Gastroesophageal sphincter (tissue), 3 donors: ENCODE data around the gene C1orf35.

Experiments used
- CTCF ChIP-seq, 4 experiments: fragments of 200-600 bp in 2 of 4; fragments of 450-650 bp in 2 of 4; sonication (generic) in 1 of 4; IDR thresholded peaks; one replicate each; pipeline ENCODE4 v1.5.1; 2017 to 2019; ENCODE audit warnings: antibody characterized with exemption in 4 of 4, mild to moderate bottlenecking in 2 of 4, moderate library complexity in 2 of 4
- POLR2AphosphoS5 ChIP-seq: sonication (generic); formaldehyde crosslinking; IDR thresholded peaks from one replicate; pipeline ENCODE4 v1.6.1; 2017; ENCODE audit warnings: antibody characterized with exemption

GRCh38 chr1:228109962-228110488 is 6.9 kb upstream of the C1orf35 start:
- TF ChIP-seq CTCF (IDR thresholded peaks at IDR 0.05) (no peak), POLR2AphosphoS5 (peak; percentile 43)
